Fibroblast of gingiva (primary cell): Measurements from ENCODE around the gene KIF22.
A peak's percentile ranks its signal among the peaks of the same experiment; 100 is the strongest.

Source experiments
- DNase-seq: peaks from one replicate; pipeline ENCODE4 v3.0.0-alpha.2; 2011; ENCODE audit warnings: low read depth

The KIF22 gene

DNA sequence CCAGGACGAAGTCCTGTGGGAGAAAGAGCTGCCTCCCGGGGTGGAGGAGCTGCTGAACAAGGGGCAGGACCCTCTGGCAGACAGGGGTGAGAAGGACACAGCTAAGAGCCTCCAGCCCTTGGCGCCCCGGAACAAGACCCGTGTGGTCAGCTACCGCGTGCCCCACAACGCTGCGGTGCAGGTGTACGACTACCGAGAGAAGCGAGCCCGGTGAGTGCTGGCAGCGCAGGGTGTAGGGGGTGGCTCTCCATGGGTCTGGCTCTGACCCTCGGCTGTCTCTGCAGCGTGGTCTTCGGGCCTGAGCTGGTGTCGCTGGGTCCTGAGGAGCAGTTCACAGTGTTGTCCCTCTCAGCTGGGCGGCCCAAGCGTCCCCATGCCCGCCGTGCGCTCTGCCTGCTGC is 51.1 kb downstream of the KIF22 start:
- no peak for DNase-seq

- no peak for DNase-seq
Observed at GRCh38 chr16:29842732-29843346, 52.3 kb downstream of the KIF22 start.

- no peak for DNase-seq
Observed at GRCh38 chr16:29843931-29844330, 53.4 kb downstream of the KIF22 start.

DNA sequence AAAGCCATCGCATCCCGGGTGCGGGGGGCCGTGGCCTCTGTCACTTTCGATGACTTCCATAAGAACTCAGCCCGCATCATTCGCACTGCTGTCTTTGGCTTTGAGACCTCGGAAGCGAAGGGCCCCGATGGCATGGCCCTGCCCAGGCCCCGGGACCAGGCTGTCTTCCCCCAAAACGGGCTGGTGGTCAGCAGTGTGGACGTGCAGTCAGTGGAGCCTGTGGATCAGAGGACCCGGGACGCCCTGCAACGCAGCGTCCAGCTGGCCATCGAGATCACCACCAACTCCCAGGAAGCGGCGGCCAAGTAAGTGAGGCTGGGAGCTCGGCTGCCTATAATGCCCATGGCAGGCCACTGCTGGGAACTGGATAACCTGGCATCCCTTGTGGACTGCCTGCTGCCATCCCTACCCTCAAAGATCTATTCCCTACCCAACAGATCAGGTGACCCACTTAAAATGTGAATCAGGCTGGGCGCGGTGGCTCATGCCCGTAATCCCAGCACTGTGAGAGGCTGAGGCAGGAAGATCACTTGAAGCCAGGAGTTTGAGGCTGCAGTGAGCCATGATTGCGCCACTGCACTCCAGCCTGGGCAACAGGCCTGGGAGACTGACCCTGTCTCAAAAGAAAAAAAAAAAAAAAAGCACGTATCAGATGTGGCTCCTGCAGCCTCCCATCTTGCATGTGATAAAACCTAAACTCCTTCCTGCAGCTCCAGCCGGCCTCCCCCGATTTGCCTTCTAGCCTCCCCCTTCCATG is 54.2 kb downstream of the KIF22 start:
- DNase-seq, result peak; percentile 58

DNA sequence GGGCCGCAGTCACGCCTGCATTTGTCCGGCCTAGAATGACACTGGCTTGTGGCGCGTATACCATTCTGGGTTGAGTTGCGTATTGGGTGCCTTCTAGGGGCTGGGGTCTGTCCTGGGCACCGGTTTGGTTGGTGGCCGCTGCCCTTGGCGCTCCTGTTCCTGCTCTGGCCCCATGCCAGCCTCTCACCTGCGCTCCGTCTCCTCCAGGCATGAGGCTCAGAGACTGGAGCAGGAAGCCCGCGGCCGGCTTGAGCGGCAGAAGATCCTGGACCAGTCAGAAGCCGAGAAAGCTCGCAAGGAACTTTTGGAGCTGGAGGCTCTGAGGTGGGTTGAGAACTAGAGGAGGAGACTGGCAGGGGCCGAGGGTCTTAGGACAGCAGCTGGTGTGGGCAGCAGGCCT is 55.1 kb downstream of the KIF22 start:
- no peak for DNase-seq

DNA sequence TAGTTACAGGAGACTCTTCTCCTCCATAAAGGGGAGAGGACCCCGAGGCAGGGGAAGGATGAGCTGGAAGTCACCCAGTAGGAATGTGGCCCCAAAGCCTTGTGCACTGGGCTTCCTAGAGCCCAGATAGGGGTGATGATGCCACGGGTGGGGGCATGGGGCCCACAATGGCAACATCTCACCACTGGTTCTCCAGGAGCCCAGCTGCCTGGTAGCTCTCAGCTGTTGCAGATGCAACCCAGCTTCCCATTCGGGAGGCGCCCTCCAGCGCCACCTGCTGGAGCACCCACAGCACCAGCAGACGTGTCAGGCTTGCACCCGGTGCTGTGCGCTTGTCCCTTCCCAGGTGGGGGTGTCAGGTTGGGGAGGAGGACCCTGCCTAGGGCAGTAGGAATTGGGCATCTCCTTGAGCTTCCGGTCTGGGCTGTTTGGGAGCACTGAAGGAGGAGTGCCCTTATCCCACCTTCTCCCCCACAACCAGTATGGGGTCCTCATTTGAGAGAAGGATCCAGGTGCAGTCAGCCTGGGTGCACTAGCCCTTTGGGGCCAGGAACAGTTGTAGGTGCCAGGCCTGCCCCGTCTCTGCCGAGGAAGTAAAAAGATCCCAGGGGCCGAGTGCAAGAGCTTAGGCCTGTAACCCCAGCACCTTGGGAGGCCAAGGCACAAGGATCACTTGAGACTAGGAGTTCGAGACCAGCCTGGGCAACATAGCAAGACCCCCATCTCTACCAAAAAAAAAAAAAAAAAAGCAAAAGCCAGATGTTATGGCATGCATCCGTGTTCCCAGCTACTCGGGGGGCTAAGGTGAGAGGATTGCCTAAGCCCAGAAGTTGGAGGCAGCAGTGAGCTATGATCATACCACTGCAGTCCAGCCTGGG is 58.1 kb downstream of the KIF22 start:
- peak; percentile 54 for DNase-seq

- DNase-seq, result no peak
Observed at GRCh38 chr16:29849505-29849904, 59.0 kb downstream of the KIF22 start.

DNA sequence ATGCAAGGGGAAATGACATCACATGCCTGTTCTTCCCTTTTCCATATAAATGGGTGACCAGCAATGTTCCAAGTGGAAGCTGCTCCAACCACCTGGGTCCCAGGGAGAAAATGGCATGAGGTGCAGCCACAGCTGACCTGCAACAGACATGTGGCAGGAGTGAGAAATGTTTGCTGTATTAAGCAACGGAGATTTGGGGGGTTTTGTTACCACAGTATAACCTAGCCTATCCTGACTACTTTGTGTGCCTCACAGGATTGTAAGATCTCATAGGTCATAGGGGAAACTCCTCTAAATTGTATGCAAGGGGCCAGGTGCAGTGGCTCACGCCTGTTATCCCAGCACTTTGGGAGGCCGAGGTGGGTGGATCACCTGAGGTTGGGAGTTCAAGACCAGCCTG is 60.4 kb downstream of the KIF22 start:
- no peak for DNase-seq

GRCh38 chr16:29852654-29853053 is 62.1 kb downstream of the KIF22 start:
- peak; percentile 82 for DNase-seq

DNA sequence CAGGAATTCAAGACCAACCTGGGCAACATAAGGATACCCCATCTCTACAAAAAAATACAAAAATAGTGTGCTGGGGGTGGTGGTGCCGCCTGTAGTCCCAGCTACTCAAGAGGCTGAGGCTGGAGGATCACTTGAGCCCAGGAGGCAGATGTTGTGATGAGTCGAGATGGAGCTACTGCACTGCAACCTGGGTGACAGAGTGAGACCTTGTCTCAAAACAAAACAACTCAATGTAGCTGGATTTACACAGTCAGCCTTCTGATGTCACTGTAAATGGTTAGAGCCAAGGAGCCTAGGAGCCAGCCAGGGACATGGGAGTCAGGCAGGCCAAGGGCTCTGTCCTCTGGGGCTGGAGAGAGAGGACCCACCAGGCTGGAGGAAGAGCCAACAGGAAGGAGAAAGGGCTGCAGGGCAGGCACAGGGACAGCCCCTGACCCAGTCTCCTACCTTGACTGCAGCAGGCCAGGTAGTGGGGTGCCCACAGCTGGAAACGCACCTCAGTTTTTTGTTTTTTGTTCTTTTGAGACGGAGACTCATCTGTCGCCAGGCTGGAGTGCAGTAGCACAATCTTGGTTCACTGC is 64.1 kb downstream of the KIF22 start:
- no peak for DNase-seq
